GM12878 (cell line): ENCODE measurements around the gene CD99. TPM values are rescaled to one million over a fixed set of nuclear protein-coding genes. Genes with fewer than 3 reads are reported as not detected.
"Not testable (repeated sequence)": the region's sequence is repeated elsewhere in the genome, so short reads cannot be mapped to it uniquely, and the experiment has no call there.

Experiments used
- ATAC-seq: fragments of 200-7000 bp; cut with Tn5 transposase; 3 replicates; pipeline ENCODE4 v1.9.1; 2020; ENCODE audit warnings: mild to moderate bottlenecking, moderate library complexity
- BruUV-seq: library from RNA; stranded (reverse); fragments of 400-500 nt; replicated peaks from 2 replicates; lab custom pipeline; 2021; lab: Mats Ljungman, UMichigan
- CTCF ChIA-PET: fragments of 300-600 bp; sonication (Branson Sonifier 250); formaldehyde crosslinking; extraction: SDS; loops from one replicate; lab custom pipeline; 2021; ENCODE audit warnings: inconsistent platforms; lab: Yijun Ruan, JAX
- POLR2A ChIA-PET: fragments of 350-600 bp; formaldehyde crosslinking; extraction: SDS; loops from one replicate; lab custom pipeline; 2021; ENCODE audit warnings: inconsistent platforms; lab: Charles Lee
- RAD21 ChIA-PET: fragments of 300-600 bp; sonication (Branson Sonifier 250); formaldehyde crosslinking; loops from one replicate; lab custom pipeline; 2023; ENCODE audit warnings: antibody characterized with exemption; ENCODE audit not compliant: unreplicated experiment; lab: Charles Lee
- SMC1A ChIA-PET: fragments of 300-600 bp; sonication (Branson Sonifier 250); formaldehyde crosslinking; loops from one replicate; lab custom pipeline; 2023; ENCODE audit not compliant: unreplicated experiment, uncharacterized antibody; lab: Charles Lee
- DNase-seq: peaks from one replicate; pipeline ENCODE4 v3.0.0-alpha.2; 2011; ENCODE audit warnings: low read depth, low spot score
- FAIRE-seq: peaks from 3 replicates; lab custom pipeline; 2011; peaks lifted over from hg19 to GRCh38; lab: Jason Lieb, UNC
- H2AFZ ChIP-seq: 2 replicates; pipeline ENCODE4 v1.6.0; 2011; ENCODE audit warnings: low read depth, low read length, control low read depth; ENCODE audit not compliant: control insufficient read depth
- H3K27ac ChIP-seq: 2 replicates; pipeline ENCODE4 v1.5.1; 2011; ENCODE audit warnings: control low read depth; ENCODE audit not compliant: control insufficient read depth, insufficient read depth
- H3K27me3 ChIP-seq, 2 experiments: replicated peaks in 1 of 2; 2 replicates each; pipeline versions ENCODE4 v1.6.0 to v1.6.1; 2011; ENCODE audit warnings: low read length in 1 of 2; ENCODE audit not compliant: control insufficient read depth in 2 of 2, insufficient read depth in 2 of 2
- H3K36me3 ChIP-seq, 2 experiments: 2 replicates each; pipeline ENCODE4 v1.5.1; 2011; ENCODE audit warnings: low read length in 1 of 2; ENCODE audit not compliant: control insufficient read depth in 2 of 2, insufficient read depth in 2 of 2
- H3K4me1 ChIP-seq: 2 replicates; pipeline ENCODE4 v1.6.1; 2011; ENCODE audit warnings: mild to moderate bottlenecking, low read length, moderate library complexity, mixed read lengths; ENCODE audit not compliant: control insufficient read depth, insufficient read depth
- H3K4me2 ChIP-seq: 2 replicates; pipeline ENCODE4 v1.6.0; 2011; ENCODE audit warnings: control low read depth; ENCODE audit not compliant: control insufficient read depth, insufficient read depth
- H3K4me3 ChIP-seq: fragments of 200-600 bp; sonication (generic); 2 replicates; pipeline ENCODE4 v1.5.1; 2016
- H3K79me2 ChIP-seq: 2 replicates; pipeline ENCODE4 v1.6.0; 2011; ENCODE audit warnings: low read length; ENCODE audit not compliant: control insufficient read depth, insufficient read depth
- H3K9ac ChIP-seq: 2 replicates; pipeline ENCODE4 v1.8.0; 2011; ENCODE audit warnings: low read length, control low read depth, mixed read lengths; ENCODE audit not compliant: control insufficient read depth, insufficient read depth
- H3K9me3 ChIP-seq: replicated peaks from 3 replicates; pipeline ENCODE4 v1.5.1; 2011; ENCODE audit warnings: mild to moderate bottlenecking, low read length; ENCODE audit not compliant: control insufficient read depth, insufficient read depth
- H4K20me1 ChIP-seq: 2 replicates; pipeline ENCODE4 v1.6.0; 2011; ENCODE audit not compliant: control insufficient read depth, insufficient read depth
- HDGF ChIP-seq: fragments of 450-650 bp; IDR thresholded peaks from 2 replicates; pipeline ENCODE4 v1.6.1; 2016; ENCODE audit warnings: antibody characterized with exemption
- NBN ChIP-seq: fragments of 450-650 bp; IDR thresholded peaks from 2 replicates; pipeline ENCODE4 v1.6.1; 2016
- NFYB ChIP-seq: IDR thresholded peaks from 2 replicates; pipeline ENCODE4 v1.6.1; 2011; ENCODE audit warnings: low read depth, mild to moderate bottlenecking, low read length, improper control_type of control experiment, moderate library complexity; ENCODE audit not compliant: insufficient read depth
- RBBP5 ChIP-seq: fragments of 200-600 bp; sonication (generic); conservative IDR thresholded peaks from 2 replicates; pipeline ENCODE4 v1.6.1; 2016
- WGBS: methylation state at CpG from one replicate; pipeline ENCODE4 v1.1.6; 2016; ENCODE audit warnings: low lambda C conversion rate; ENCODE audit not compliant: insufficient replicate concordance, insufficient coverage; ENCODE audit errors: missing lambda C conversion rate; 5-methylcytosine and 5-hydroxymethylcytosine counted together
- in situ Hi-C: fragments of 300-500 bp; cut with MboI; formaldehyde crosslinking; loops from 9 replicates; pipeline ENCODE4 v1.14.3; 2018; ENCODE audit warnings: mixed read lengths
- intact Hi-C: fragments of 100-400 bp; cut with micrococcal nuclease; formaldehyde crosslinking; loops from one replicate; pipeline ENCODE4 v1.14.2; 2022; ENCODE audit not compliant: unreplicated experiment
- polyA plus RNA-seq, 11 experiments: library from polyadenylated mRNA; depleted of rRNA in 4 of 11; unstranded in 6 of 11; stranded (reverse) in 5 of 11; fragments of >200 nt; fragmentation: Nextera tagmentation in 4 of 11; fragmentation: Illumina TruSeq in 1 of 11; extraction: Ambion mirVana in 4 of 11; extraction: Trizol in 1 of 11; gene quantifications; 1 replicate in 1 of 11; 2 replicates in 10 of 11; pipeline versions ENCODE4 v1.2.1 to v1.2.3, GENCODE V29; 2011 to 2016; ENCODE audit warnings: inconsistent platforms in 2 of 11, missing spikeins in 2 of 11, low read depth in 1 of 11
- total RNA-seq, 4 experiments: library from RNA; depleted of rRNA in 3 of 4; stranded (reverse); fragments of >200 nt in 3 of 4; fragmentation: Illumina TruSeq in 1 of 4; extraction: Trizol in 1 of 4; gene quantifications; 2 replicates each; pipeline versions ENCODE4 v1.2.1 to v1.2.3, GENCODE V29; 2013 to 2021
- TF ChIP-seq, protein P1 (sequence below): fragments of 450-650 bp; conservative IDR thresholded peaks from 2 replicates; pipeline ENCODE4 v1.6.1; 2017; ENCODE audit warnings: mild to moderate bottlenecking, moderate library complexity

CD99 gene
- total and polyA plus RNA-seq, 10 of the 15 experiments (the other 5 are each of a cell fraction or from before 2014, with no cell fraction given), result 24.8 to 242 (median 158) TPM

DNA sequence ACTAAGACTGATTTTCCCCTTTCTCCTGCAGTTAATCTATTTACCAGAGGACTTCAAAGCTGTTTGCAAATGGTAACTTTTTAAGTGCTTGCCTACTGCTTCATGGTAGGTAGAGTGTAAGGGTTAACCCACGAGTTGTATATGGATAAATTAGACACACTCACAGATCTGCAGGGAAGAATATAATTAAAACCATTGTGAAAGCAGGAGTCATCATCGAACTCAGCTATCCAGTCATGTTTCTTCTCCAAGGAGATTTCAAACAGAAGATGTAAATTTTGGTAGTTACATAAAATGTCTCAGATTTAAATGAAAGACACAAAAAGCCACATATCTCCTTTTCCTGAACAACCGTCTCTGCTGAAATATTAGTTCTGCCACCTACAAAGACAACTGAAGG is 60.2 kb downstream of the CD99 start (continued):
- TF ChIP-seq, protein P1, sequence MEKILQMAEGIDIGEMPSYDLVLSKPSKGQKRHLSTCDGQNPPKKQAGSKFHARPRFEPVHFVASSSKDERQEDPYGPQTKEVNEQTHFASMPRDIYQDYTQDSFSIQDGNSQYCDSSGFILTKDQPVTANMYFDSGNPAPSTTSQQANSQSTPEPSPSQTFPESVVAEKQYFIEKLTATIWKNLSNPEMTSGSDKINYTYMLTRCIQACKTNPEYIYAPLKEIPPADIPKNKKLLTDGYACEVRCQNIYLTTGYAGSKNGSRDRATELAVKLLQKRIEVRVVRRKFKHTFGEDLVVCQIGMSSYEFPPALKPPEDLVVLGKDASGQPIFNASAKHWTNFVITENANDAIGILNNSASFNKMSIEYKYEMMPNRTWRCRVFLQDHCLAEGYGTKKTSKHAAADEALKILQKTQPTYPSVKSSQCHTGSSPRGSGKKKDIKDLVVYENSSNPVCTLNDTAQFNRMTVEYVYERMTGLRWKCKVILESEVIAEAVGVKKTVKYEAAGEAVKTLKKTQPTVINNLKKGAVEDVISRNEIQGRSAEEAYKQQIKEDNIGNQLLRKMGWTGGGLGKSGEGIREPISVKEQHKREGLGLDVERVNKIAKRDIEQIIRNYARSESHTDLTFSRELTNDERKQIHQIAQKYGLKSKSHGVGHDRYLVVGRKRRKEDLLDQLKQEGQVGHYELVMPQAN, result no peak
- TF ChIP-seq RBBP5 (no peak), NFYB (no peak), NBN (no peak), HDGF (no peak)

DNA sequence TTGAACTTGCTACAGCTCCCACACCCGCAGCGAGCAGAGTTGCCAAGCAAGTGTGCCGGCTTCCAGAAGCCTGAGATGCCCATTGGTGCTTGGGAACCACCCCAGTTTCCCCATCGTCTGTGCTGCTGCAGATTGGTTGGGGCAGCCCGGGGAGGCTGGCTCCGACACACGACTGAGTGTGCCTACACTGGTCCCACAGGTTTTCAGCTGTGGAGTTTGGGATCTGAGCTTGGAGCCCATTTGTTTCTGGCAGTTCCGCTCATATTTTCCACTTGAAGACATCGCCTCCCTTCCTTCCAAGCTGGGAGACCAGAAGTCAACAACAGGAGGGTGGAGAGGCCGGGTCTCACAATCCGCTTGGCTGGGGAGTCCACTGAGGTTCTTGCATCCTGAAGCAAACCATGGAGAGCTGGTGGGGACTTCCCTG is 60.8 kb downstream of the CD99 start, which contains the start of gene XG:
TSS of gene XG (plus strand) at position 167 of the 427 bp plus-strand sequence. CDS start at position 402, 235 bp downstream.
- H3K27me3 ChIP-seq, H2AFZ ChIP-seq, H3K27ac ChIP-seq, RAD21 ChIA-PET, H3K79me2 ChIP-seq, in situ Hi-C loops, intact Hi-C loops, H3K9me3 ChIP-seq, POLR2A ChIA-PET, CTCF ChIA-PET, BruUV-seq, H3K4me2 ChIP-seq, ATAC-seq, FAIRE-seq, DNase-seq, SMC1A ChIA-PET, H3K4me3 ChIP-seq, H3K4me1 ChIP-seq, H3K9ac ChIP-seq, H4K20me1 ChIP-seq, H3K36me3 ChIP-seq: not testable (repeated sequence)
- 41% methylated on average over 11 of the region's 11 CpGs for WGBS

DNA sequence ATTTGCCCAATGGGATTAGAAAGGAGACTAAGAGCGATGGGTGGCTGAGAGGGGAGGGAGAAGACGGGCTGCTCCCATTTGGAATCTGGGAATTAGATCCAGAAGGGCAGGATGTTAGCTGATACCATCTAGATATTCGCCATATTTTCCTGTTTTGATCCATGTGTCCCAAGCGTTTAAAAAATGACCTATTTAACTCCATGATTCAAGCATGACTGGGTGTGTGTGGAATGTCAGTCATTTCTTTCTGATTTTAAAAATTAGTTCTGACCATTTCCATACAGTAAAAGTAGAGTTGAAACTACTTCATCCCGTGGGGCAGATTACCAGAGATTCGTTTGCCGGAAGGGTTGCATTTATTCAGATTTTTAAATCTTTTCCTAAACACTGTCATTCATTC is 61.3 kb downstream of the CD99 start:
- H3K27ac ChIP-seq, H3K79me2 ChIP-seq, H3K4me2 ChIP-seq, in situ Hi-C loops, H3K36me3 ChIP-seq, RAD21 ChIA-PET, intact Hi-C loops, H3K4me1 ChIP-seq, CTCF ChIA-PET, ATAC-seq, FAIRE-seq, H4K20me1 ChIP-seq, H3K9ac ChIP-seq, BruUV-seq, H3K27me3 ChIP-seq, H3K9me3 ChIP-seq, DNase-seq, H2AFZ ChIP-seq, POLR2A ChIA-PET, SMC1A ChIA-PET, H3K4me3 ChIP-seq: not testable (repeated sequence)
- WGBS, result 31% methylated on average over 6 of the region's 7 CpGs

DNA sequence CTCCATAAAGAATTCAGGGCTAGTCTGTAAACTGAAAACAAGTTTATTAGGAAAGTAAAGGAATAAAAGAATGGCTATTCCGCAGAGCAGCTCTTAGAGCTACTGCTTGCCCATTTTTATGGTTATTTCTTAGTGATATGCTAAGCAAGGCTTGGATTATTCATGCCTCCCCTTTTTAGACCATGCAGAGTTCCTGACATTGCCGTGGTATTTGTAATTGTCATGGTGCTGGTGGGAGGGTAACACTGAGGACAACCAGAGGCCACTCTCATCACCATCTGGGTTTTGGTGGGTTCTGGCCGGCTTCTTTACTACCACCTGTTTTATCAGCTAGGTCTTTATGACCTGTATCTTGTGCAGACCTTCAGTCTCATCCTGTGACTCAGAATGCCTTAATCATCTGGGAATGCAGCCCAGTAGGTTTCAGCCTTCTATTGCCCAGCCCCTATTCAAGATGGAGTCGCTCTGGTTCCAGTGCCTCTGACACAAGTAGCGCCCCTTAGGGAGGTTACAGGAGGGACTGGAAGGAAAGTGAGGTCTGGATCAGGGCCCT is 64.1 kb downstream of the CD99 start:
- H3K36me3 ChIP-seq, H3K27me3 ChIP-seq, ATAC-seq, BruUV-seq, FAIRE-seq, H3K9me3 ChIP-seq, H4K20me1 ChIP-seq, H3K4me2 ChIP-seq, in situ Hi-C loops, SMC1A ChIA-PET, H3K4me3 ChIP-seq, H3K79me2 ChIP-seq, intact Hi-C loops, H3K4me1 ChIP-seq, DNase-seq, H3K27ac ChIP-seq, RAD21 ChIA-PET, H3K9ac ChIP-seq, H2AFZ ChIP-seq, CTCF ChIA-PET, POLR2A ChIA-PET: not testable (repeated sequence)
- WGBS, result 35% methylated on average over 5 of the region's 5 CpGs
